GM18951 (cell line): Measurements from ENCODE around the gene CPTP.

ENCODE experiments used
- POLR2A ChIP-seq: IDR thresholded peaks from 4 replicates; pipeline ENCODE4 v1.6.1; 2011; ENCODE audit warnings: mild to moderate bottlenecking; ENCODE audit not compliant: insufficient read length, insufficient read depth; ENCODE audit errors: extremely low read depth
- in situ Hi-C: fragments of 300-500 bp; cut with MboI; formaldehyde crosslinking; loops from one replicate; pipeline ENCODE4 v1.12.0; 2022; ENCODE audit warnings: low sequenced_read_pairs, mixed read lengths, inconsistent platforms; ENCODE audit not compliant: unreplicated experiment

Gene CPTP

GRCh38 chr1:1343811-1344421, 19.3 kb downstream of the CPTP start:
- in situ Hi-C loops, result no loop called here
- no peak for TF ChIP-seq POLR2A

GRCh38 chr1:1344655-1345361, 20.2 kb downstream of the CPTP start:
- in situ Hi-C loops, result no loop called here
- TF ChIP-seq POLR2A, result no peak

- TF ChIP-seq POLR2A, result no peak
- in situ Hi-C loops, result no loop called here
Measured at GRCh38 chr1:1345384-1345783, 20.8 kb downstream of the CPTP start.

- TF ChIP-seq POLR2A, result no peak
- in situ Hi-C loops, result no loop called here
Measured at GRCh38 chr1:1345860-1346500, 21.4 kb downstream of the CPTP start.

- no peak for TF ChIP-seq POLR2A
- in situ Hi-C loops, result no loop called here
Measured at GRCh38 chr1:1346501-1346890, 21.9 kb downstream of the CPTP start.

- TF ChIP-seq POLR2A, result no peak
Measured at GRCh38 chr1:1347026-1347595, 22.5 kb downstream of the CPTP start.

GRCh38 chr1:1347663-1348419, 23.2 kb downstream of the CPTP start:
- no peak for TF ChIP-seq POLR2A
- in situ Hi-C loops, result no loop called here

More at GRCh38 chr1:1347026-1347595, 22.5 kb downstream of the CPTP start:
- in situ Hi-C loops, result no loop called here

GRCh38 chr1:1348420-1349255, 24.0 kb downstream of the CPTP start:
- in situ Hi-C loops, result no loop called here
- no peak for TF ChIP-seq POLR2A

GRCh38 chr1:1349256-1350012, 24.8 kb downstream of the CPTP start, which contains the start of gene DVL1:
Gene DVL1 (minus strand): TSS chr1:1349418. CDS start chr1:1349065, 353 bp downstream.
- in situ Hi-C loops, result no loop called here
- TF ChIP-seq POLR2A, result peak; percentile 79

GRCh38 chr1:1351511-1352427, 27.2 kb downstream of the CPTP start:
- TF ChIP-seq POLR2A, result no peak
- in situ Hi-C loops, result no loop called here
